Sigmoid colon (tissue), 4 donors: Measurements from ENCODE around the gene PLCH1.

Source experiments
- CTCF ChIP-seq, 4 experiments: fragments of 450-650 bp in 3 of 4; fragments of 200-600 bp in 1 of 4; IDR thresholded peaks; one replicate each; pipeline ENCODE4 v1.5.1; 2016 to 2019; ENCODE audit warnings: antibody characterized with exemption in 4 of 4, mild to moderate bottlenecking in 3 of 4, moderate library complexity in 2 of 4
- EP300 ChIP-seq, 4 donors: sonication (generic); formaldehyde crosslinking; IDR thresholded peaks; one replicate each; pipeline ENCODE4 v1.6.1; 2017; ENCODE audit warnings: antibody characterized with exemption in 4 of 4
- POLR2A ChIP-seq, 2 donors: fragments of 450-650 bp; IDR thresholded peaks; one replicate each; pipeline ENCODE4 v1.6.1; 2016; ENCODE audit warnings: antibody characterized with exemption in 2 of 2, mild to moderate bottlenecking in 2 of 2, moderate library complexity in 2 of 2
- POLR2AphosphoS5 ChIP-seq, 4 donors: sonication (generic); formaldehyde crosslinking; IDR thresholded peaks; one replicate each; pipeline ENCODE4 v1.6.1; 2017; ENCODE audit warnings: antibody characterized with exemption in 4 of 4

- TF ChIP-seq CTCF (IDR thresholded peaks at IDR 0.05) (no peak), POLR2A (IDR thresholded peaks at IDR 0.05) (no peak), EP300 (IDR thresholded peaks at IDR 0.05) (no peak), POLR2AphosphoS5 (IDR thresholded peaks at IDR 0.05) (no peak)
These were observed 252.0 kb downstream of the PLCH1 start for GRCh38 chr3:155492841-155493240.
